HG03095 (cell line): Measurements from ENCODE around the gene PRR35.

Experiments used
- ATAC-seq: cut with Tn5 transposase; IDR thresholded peaks from one replicate; pipeline ENCODE4 v1.9.1; 2021; ENCODE audit warnings: moderate library complexity; ENCODE audit not compliant: unreplicated experiment

PRR35 gene

DNA sequence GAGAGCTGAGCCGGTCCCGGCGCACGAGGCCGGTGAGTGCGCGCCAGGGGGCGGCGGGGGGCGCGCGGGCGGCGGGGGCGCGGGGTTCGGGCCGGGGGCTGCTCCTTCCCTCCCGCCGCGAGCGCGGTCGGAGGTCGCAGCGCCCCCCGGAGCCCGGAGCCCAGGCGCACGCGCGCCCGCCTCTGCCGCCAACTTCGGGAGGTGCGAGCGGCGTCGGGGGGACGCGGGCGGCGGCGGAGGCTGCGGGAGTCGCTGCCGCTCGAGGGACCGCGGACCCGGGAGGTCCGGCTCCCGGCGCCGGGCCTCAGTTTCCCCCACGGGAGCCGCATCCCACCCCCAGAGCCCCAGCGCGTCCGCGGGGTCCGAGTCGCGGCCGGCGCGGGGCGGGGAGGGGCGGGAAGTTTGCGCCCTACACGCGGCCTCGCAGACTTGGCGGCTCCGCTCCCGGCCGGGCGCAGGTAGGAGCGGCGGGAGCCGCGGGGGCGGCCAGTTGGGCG lies at the start of gene PRR35:
Gene PRR35, plus strand, starts transcription at position 191 of the 497 bp plus-strand sequence. CDS start 2,901 bp downstream, outside the sequence.
- no peak for ATAC-seq

DNA sequence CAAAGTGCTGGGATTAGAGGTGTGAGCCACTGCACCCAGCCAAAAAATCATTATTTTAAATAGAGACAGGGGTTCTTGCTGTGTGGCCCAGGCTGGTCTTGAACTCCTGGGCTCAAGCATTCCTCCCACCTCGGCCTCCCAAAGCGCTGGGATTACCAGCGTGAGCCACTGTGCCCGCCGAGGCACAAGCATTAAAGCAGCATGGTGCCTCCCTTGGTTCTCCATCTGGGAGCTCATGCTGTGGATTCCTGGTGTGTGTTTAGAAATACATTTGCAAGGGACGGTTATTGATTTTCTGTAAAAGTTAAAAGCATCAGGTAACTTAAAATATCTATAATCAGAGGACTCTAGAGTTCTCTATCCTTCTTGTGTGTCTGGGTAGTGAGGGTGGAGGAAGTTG lies 47.4 kb upstream of the PRR35 start:
- no peak for ATAC-seq

DNA sequence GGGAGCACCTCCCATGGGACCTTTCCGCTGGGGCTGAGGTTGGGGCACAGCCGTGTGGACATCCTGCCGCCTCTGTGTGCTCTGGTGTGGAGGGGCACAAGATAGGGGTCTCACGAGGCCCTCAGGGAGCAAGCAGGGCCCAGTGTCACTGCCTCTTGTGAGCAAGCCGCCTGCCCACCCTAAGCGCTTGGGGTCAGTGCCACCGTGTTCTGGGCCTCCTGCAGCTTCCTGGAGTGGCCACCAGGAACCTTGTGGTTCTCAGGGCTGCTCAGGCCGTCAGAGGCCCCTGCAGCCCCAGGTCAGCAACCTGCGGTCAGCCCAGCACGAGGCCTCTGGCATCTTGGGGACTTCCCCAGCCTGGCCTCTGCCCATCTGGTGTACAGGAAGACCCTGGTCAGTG lies 46.2 kb upstream of the PRR35 start:
- no peak for ATAC-seq

DNA sequence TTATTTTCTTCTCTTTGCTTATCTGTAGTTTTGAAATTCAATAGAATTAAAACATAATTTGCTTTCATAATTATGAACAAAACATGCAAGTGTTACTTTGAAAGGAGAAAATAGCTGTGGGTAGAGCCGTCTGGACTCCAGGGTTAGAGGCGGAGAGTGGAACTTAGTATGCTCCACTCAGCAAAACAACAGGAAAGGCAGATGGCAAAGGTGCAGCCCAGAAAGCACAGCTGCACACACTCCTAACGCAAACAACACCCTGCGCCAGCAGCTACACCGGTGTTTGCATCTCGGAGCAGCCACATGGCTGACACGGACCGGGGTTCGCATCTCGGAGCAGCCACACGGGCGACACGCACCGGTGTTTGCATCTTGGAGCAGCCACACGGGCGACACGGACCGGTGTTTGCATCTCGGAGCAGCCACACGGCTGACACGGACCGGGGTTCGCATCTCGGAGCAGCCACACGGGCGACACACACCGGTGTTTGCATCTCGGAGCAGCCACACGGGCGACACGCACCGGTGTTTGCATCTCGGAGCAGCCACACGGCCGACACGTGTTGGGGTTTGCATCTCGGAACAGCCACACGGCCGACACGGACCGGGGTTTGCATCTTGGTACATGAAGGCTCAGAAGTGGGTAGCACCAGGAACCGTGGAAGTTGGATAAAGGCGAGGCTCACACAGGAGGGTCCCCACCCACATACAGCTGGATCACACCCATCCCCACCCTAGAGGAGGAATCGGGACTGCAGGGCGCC lies 44.8 kb upstream of the PRR35 start:
- no peak for ATAC-seq

DNA sequence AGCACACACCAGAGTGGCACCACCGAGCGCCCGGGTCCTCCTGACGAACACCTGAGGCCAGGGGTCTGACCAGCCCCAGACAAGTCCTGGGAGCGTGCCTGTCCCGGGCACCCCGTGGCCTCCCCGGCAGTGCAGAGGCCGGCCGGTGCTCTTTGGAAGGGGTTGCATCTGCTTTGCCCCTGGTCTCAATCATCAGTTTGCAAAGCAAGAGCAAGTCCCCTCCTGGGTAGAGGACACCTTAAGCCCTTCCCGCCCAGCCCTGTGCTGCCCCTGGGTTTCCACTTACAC lies 44.3 kb upstream of the PRR35 start:
- no peak for ATAC-seq

DNA sequence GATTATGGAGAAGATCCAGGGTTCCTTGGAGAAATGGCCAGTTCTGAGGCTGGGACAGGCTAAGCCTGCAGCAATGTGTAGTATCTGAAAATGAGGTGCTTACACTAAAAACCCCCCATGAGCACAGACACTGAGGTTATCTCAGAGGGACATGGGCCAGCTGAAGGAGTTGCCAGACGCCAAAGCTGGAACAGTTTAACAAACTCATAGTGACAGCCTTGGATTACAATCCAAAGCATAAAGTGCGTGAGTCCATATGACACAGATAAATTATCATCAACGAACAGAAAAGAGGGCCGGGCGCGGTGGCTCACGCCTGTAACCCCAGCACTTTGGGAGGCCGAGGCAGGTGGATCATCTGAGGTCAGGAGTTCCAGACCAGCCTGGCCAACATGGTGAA lies 43.9 kb upstream of the PRR35 start:
- no peak for ATAC-seq

DNA sequence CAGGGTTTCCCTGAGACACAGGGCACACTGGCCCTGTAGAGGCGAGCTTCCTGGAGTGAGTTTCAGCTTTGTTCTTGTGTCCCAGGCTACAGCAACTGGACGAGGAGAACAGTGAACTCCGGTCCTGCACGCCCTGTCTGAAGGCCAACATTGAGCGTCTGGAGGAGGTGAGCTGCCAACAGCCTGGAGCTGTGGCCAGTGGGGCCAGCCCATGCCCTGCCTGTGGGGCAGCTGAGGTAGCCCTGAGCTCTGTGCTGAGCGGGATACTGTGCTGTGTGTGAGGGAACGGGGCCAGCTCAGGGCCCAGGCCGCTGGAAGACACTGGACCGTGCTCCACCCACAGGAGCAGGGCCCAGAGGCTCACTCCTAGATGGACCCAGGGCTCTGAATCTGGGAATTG lies 41.3 kb upstream of the PRR35 start:
- ATAC-seq, result no peak

DNA sequence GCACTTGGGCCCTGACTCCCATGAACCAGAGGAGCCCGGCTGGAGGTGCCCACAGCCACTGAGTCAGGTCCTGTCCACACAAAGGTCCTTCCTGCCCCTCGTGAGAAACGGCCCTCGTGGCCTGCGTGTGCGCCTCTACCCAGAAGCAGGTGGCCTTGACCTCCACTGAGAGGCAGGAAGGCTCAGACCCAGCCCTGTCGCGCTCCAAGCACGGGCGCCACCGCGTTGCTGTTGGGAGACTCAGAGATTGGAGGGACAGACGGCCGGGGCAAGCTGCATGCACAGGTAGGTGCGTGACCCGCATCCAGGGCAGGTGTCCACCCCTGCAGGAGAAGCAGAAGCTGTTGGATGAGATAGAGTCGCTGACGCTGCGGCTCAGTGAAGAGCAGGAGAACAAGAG lies 40.8 kb upstream of the PRR35 start:
- ATAC-seq, result no peak

DNA sequence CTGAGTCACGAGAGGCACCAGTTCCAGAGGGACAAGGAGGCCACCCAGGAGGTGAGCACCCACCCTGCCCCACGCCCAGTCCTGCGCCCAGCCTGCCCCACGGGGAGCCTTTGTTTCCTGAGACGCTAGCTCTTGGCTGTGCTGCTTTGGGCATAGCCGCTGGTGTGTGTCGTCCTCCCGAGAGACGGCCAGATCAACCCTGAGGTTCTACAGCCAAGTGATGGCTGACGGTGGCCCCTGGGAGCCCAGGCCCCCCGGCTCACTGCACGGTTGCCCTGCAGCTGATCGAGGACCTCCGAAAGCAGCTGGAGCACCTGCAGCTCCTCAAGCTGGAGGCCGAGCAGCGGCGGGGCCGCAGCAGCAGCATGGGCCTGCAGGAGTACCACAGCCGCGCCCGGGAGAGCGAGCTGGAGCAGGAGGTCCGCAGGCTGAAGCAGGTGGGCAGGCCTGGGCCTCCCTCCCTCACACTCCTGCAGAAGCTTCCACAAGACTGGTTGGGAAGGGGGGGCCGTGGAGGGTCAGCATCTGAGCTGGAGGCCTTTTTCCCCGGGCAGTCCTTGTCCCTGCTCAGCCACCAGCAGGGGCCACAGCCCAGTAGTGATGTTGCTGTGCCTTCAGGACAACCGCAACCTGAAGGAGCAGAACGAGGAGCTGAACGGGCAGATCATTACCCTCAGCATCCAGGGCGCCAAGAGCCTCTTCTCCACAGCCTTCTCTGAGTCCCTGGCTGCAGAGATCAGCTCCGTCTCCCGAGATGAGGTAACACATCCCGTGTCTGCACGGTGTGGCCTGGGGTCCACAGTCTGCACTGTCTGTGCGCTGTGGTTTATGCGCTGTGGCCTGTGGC lies 40.1 kb upstream of the PRR35 start:
- no peak for ATAC-seq

DNA sequence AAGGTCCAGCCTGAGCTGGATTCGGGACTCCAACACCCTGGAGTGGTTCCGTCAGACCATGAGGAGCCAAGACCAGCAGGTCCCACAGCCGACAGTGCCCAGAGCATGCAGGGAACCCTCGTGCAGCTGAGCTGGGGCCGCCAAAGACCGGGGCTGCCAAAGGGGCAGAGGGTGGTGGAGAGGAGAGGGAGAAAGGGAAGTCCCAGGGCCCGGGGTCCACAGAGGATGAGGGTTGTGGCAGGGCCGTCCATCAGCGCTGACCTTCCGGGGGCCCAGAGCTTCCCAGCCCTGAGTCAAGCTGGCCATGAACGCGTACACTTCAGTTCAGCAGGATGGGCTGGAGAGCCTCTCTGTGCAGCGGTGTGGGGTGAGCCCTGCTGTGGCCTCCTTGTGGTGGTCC lies 39.3 kb upstream of the PRR35 start:
- ATAC-seq, result no peak

DNA sequence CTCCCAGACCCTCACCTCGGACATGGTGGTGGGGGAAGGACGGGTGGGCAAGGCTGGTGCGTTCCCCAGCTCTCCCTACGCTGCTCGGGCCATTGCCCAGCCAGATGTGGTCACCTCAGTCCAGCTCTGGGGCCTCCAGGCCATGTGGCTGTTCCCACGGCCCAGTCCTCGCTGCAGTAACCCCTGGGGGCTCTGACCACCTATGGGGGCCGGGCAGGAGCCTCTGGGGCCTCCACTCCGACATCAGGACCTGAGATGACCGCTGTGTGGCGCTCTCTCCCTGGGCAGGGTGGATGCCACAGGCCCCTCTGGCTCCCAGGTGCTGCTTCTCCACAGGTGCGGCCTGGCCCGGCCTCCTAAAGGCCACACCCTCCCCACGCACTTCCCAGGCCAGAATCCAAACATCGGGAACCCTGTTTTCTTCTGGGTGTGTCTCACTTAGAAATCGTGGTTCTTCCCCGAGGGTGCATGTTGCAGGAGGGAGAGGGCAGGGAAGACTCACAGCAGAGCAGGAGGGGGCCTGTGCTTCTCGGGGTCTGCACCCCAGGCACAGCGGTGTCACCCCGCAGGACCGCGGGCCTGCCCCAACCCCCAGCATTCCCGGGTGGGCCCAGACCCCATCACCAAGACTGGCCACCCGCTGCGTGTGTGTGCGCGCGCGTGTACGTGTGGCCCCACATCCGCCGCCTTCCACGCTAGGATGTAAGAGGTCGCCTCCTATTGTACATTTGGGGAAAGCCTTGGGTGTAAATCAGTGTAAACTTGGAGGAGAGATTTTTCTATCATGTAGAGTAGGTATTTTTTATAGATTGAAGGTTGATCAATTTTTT lies 38.6 kb upstream of the PRR35 start:
- no peak for ATAC-seq

DNA sequence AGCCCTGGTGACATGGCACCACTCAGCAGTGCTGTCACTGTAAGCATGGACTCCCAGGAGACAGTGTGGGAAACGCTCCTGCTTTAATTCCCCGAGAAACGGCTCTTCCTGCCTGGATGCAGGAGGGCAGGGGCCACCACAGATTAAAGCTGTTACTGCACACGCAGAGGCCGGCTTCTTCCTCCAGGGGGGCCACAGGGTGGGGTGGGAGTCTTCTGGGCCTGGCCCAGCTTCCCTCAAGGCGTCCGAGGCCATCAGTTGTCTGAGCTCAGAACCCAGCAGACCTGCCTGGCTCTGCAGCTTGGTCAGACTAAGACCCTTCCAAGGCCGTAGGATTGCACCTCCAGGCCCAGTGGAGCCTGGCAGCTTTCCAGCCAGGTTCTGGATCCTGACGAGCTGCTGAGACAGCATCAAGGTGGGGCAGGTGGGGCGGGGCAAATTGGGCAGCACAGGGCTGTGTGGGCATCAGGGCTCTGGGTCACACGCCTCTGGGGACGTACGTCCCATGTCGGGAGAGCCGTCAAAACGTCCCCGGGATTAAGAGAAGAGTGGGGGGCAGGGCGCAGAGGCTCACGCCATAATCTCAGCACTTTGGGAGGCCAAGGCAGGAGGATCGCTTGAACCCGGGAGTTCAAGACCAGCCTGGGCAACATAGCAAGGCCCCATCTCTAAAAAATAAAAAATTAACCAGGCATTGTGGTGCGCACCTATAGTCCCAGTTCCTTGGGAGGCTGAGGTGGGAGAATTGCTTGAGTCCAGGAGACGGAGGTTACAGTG lies 37.7 kb upstream of the PRR35 start:
- ATAC-seq, result no peak

DNA sequence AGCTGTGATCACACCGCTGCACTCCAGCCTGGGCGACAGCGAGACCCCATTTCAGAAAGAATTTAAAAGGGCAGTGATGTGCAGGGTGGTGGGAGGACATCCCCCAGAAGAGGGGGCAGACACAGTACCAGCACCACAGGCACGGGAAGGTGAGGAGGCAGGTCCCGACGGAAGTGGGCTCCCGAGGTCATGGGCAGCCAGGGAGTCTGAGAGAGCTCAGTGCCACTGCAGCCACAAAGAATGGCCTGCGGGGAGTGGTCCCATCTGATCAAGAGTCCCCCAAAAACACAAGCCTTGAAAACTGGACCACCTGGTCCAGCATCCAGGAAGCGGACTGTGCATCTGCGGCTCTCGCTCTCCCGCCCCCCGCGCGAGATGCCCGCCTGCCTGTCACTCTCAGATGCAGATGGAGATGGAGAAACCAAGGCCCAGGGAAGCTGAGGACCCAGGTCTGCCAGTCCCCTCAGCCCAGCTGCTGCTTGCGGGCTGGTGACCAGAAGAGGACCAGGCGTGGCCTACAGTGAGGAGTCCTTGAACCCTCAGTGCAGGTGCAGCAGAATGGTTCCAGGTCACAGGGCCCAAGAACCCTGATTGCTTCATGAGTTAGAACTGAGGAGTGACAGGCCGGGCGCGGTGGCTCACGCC lies 37.0 kb upstream of the PRR35 start:
- no peak for ATAC-seq

DNA sequence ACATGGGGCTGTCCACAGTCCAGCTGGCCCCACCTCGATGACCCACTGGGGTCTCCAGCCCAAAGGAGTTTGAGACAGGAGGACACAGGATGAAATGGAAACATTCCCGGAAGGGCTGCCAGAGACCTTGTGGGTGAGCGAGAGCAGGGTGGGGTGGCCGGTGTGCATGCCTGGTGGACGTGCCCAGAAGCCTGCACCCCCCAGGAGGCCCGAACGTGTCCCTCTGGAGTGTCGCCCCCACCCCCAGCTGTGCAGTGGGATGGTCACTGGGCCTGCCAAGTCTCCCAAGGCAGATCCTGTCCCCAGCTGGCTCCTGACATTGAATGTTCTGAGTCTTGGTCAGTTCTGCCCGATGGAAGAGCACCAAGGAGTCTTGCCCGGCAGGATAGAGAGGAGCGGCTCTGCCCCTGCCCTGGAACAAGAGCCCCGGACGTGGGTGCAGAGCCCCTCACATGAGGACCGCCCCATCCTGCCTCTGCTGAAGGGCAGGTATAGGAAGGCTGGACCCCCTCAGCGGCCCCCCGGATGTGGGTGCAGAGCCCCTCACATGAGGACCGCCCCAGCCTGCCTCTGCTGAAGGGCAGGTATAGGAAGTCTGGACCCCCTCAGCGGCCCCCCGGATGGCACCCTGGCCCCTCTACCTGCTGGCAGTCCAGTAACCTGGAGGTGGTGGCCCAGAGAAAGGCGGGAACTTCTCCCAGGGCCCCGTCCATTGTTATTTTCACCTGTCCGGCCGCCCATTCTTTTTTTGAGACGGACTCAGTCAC lies 35.7 kb upstream of the PRR35 start:
- ATAC-seq, result no peak

DNA sequence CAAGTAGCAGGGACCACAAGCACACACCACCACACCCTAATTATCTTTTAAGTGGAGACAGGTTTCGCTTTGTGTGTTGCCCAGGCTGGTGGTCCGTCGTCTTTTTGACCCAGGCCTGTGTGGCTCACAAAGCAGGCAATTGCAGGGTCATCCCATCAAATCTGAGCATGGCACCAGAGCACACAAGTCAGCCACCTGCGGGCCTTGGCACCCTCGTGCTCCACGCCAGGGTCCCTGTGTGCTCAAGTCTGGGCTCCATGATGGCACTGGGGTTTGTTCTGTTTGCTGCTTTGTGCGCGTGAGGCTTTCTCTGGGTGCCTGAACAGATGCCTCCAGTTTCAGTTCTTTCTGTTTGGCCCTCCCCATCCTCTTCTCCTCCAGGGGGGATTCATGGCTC lies 35.1 kb upstream of the PRR35 start:
- no peak for ATAC-seq

DNA sequence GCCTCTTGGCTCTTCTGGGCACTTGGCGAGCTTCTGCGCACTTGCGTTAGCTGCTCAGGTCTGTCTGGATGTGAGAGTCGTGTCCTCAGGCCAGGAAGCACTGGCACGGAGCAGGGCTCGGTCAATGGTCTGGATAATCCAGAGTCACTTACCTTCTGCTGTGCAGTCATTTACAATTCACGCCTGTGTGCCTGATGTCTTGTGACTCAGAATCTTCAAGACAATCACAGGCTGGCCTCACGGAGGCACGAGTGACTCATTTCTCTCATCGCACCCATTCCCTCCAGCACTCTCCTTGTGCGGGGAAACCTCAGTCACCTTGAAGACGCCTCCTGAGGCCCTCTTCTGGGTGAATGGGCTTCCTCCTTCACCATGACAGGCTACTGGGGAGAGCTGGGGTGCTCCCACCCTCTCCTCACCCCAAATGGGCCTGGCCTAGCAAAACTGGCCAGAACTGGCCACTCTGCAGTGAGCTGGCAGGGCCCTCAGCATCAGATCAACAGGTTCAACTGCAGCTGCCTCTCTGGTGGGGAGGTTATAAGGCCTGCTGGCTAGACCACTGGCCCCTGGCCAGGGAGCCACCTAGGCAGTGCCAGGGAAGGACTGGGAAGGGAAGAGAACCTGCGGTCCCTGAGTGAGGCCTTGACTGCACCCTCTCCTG lies 34.5 kb upstream of the PRR35 start:
- ATAC-seq, result no peak

DNA sequence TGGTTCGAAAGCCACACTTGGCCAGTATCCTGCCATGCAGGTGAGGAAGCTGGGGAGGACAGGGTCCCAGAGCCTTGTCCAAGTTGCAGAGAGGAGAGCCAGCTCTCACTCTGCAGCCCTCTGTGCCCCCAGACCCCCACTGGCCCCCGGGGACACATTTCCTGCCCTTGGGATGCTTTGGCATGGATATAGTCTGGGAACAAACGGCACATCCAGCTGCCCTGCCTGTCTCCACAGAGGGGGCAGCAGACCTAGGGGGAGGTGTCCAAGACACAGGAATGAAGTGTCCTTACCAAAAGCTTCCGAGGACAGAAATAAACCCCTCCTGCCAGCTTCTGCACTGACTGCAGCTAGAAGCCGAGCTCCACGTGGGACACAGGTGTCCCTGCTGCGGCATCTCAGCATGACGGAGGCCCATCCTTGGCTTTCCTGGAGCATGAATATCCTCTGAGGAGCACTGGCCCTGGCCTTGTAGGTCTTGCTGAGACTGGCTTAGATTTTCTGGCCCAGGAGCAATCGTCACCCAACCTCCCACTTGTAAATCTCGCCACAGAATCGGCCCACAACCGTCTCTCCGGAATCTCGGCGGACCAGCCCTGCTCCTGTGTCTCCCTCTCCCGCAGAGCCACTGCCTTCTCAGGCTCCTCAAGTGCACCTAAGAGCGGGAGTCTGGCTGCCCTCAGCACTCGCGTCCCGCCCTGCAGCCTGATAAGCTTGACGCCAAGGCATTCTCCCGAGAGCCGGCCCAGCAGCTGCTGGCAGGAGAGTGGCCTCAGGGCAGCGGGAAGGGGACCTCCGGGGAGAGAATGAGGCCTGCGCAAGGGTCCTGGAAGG lies 33.8 kb upstream of the PRR35 start:
- ATAC-seq, result no peak
